ENCODE measurements around the gene PSMG4.

- TF ChIP-seq SREBF2 (IDR thresholded peaks at IDR 0.05) (no peak), ELK1 (IDR thresholded peaks at IDR 0.05; ENCODE audit: low read depth, low read length) (no peak), CHD4 (IDR thresholded peaks at IDR 0.05; ENCODE audit: borderline replicate concordance) (no peak), CHD2 (IDR thresholded peaks at IDR 0.05; ENCODE audit: low read length, partially characterized antibody) (no peak), CTCF (IDR thresholded peaks at IDR 0.05) (no peak), POLR2A (IDR thresholded peaks at IDR 0.05; ENCODE audit: low read length) (no peak), HMGXB4 (CRISPR knock-in tag; IDR thresholded peaks at IDR 0.05; ENCODE audit: borderline replicate concordance) (no peak), MYC (IDR thresholded peaks at IDR 0.05; ENCODE audit: borderline replicate concordance, low read length) (no peak), HDAC2 (IDR thresholded peaks at IDR 0.05) (no peak), NFE2L2 (conservative IDR thresholded peaks at IDR 0.05; ENCODE audit: low read length) (no peak), NR3C1 (IDR thresholded peaks at IDR 0.05) (no peak), CBX2 (IDR thresholded peaks at IDR 0.05; ENCODE audit: borderline replicate concordance, low read depth) (no peak), CEBPB (IDR thresholded peaks at IDR 0.05) (no peak)
These were observed 32.7 kb upstream of the PSMG4 start for GRCh38 chr6:3226042-3226441.

Data from A549 (cell line).